H4 (cell line): ENCODE measurements around the gene AAR2. TPM values are rescaled to one million over a fixed set of nuclear protein-coding genes. Genes with fewer than 3 reads are reported as not detected.
A peak's percentile ranks its signal among the peaks of the same experiment; 100 is the strongest.

Experiments
- DNase-seq: peaks from one replicate; pipeline ENCODE4 v3.0.0-alpha.2; 2015; ENCODE audit warnings: low spot score
- total RNA-seq: library from RNA; depleted of rRNA; stranded (reverse); fragments of >200 nt; shearing (Covaris generic); gene quantifications from 2 replicates; pipeline ENCODE4 v1.2.3, GENCODE V29; 2014; rRNA removed

Gene AAR2, protein sequence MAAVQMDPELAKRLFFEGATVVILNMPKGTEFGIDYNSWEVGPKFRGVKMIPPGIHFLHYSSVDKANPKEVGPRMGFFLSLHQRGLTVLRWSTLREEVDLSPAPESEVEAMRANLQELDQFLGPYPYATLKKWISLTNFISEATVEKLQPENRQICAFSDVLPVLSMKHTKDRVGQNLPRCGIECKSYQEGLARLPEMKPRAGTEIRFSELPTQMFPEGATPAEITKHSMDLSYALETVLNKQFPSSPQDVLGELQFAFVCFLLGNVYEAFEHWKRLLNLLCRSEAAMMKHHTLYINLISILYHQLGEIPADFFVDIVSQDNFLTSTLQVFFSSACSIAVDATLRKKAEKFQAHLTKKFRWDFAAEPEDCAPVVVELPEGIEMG
- 19.6 and 27.7 TPM in 2 replicates for total RNA-seq

- DNase-seq, result peak; percentile 66
Observed at GRCh38 chr20:36235892-36236785, at the start of gene AAR2. Gene AAR2 (plus strand): TSS chr20:36236478. CDS start chr20:36239869, 3,391 bp downstream.

DNA sequence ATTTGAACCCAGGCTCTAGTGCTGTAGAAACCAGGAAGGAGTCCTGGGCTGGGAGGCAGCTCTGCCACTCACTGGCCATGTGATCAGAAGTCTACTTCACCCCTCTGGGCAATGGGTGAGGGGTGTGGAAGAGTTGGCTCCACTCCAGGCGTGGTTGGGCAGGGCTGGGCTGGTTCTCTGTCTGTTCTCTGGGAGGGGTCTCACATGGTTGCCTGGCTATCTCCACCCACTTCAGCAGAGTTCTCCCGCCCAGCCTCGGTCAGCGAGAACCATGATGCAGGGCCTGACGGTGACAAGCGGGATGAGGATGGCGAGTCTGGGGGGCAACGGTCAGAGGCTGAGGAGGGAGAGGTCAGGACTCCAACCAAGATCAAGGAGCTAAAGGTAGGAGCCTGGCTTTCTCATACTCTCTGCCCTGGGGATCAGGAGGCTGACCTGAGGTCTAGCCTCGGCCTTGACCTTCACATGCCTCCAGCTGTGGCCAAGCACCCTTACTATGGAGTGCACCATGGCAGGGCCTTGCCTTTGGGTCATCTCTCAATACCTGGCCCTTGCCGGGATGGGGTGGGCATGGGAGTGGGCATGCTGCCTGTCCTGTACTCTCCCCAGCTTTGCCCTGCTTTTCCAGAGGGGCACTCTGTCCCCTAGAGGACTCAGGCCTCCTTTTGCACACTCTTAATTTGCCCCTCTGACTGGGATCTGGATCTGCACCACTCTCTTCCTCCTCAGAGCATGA, 42.1 kb upstream of the AAR2 start:
- DNase-seq, result no peak

GRCh38 chr20:36196676-36197075, 39.6 kb upstream of the AAR2 start:
- no peak for DNase-seq

DNA sequence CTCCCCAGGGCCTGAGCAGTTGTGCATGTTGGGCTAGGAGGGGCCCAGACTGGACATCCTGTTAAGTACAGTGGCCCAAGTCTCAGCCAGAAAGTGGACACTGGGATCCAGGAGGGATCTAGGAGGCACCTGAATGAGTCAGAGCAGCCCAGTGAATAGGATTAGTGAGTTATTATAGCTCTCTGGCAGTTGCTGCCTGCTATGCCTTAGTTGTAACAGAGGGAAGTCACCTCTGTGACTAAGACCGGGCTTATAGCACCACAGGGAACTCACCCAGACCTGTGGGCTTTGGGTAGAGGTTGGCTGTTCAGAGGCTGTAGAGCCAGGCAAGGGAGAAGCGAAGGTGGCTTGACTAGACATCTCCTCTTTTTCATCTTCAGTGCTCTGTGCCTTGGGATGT, 39.0 kb upstream of the AAR2 start:
- DNase-seq, result no peak

DNA sequence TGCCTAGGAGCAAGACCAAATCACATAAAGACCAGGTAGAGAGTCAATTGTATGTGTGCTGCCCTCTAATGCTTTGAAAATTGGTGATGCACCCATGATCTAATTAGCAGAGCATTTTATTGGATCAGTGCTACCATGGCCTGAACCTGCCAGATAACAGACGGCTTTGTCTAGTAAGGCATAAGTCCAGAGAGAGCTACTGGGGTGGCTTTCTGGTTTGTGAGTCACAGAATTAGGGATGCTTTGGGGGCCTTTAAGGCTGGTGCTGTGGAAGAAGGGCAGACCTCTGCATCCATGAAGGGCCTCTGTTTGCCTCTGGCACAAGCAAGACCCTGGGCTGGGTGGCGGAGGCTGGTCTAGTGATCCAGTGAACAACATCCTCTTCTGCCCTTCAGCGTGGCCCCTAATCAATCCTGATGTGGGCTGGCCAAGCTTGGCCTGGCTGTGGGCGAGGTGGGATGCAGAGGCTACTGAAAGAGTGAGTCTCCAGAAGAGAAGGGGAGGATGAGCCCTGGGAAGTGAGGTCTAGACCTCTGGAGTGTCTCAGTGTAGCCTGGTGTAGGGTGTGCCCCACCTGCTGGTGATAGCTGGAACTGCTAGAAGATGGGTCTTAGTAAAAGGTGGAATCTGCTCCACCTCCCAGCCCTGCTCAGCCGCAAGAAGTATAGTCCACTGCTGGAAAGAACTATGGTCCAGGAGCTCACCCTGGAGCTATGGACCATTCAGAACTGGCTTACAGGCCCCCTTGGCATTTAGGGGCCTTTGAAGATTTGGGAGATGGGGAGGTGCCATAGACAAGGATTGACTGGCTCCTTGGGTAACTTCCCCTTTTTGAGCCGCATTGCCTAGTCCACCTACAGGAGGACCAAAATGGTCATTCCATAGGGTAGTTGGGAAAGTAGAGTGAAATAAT, 36.7 kb upstream of the AAR2 start:
- peak; percentile 69 for DNase-seq

DNA sequence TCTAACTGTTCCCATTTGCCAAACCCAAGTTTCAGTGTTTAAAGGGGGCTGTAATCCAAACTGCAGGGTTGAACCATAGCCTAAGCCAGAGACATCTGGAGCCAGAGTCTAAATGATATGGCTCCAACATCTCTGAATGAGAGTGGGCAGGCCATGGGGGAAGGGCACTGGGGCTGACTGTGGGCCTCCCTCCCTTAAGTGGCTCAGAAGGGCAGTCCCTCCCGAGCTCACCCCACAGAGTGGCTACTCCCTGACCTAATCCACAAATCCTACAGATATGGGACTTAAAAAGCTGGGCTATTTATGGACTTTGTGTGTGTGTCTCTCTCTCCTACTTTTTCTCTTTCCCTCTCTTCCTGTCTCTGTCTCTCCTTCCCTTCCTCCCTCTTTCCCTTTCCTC, 35.8 kb upstream of the AAR2 start:
- DNase-seq, result no peak

- no peak for DNase-seq
Observed at GRCh38 chr20:36201198-36201597, 35.1 kb upstream of the AAR2 start.

GRCh38 chr20:36202891-36203338, 33.4 kb upstream of the AAR2 start:
- peak; percentile 50 for DNase-seq

- no peak for DNase-seq
Observed at GRCh38 chr20:36203861-36204260, 32.4 kb upstream of the AAR2 start.

DNA sequence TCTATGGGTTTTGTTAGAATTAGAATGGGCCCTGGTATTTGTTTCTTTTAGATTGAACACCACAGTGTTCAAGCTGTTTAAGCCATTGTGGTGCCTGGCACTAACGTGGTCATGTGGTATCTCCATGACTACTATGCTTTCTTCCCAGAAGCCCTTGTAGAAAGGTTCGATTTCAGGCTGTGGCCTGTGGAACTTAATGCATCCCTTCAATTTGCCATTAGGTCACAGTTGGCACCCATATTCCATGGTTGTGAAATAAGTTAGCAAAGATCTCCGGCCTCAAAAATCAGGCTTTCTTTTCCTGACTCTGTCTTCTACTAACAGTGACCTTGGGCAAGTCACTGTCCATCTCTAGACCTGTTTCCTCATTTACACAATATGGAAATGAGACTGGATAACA, 31.3 kb upstream of the AAR2 start:
- DNase-seq, result no peak

DNA sequence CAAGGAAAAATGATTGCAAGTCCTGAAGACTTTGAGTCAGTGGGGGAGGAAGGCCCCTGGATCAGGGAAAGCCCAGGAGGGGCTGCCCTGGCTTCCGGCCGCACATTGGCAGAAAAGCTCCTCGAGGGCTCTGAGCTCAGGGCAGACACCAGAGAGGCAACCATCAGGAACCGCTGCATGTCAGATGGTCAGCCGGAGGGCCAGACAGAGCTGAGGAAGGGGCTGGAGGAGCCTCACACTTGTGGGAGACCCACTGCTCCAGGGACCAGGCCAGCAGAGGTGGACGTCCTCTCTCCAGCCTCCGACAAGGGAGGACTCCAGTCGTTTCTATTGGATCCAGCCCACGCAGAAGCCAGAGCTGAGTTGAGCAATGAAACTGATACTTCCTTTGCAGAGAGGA, 30.2 kb upstream of the AAR2 start:
- no peak for DNase-seq

DNA sequence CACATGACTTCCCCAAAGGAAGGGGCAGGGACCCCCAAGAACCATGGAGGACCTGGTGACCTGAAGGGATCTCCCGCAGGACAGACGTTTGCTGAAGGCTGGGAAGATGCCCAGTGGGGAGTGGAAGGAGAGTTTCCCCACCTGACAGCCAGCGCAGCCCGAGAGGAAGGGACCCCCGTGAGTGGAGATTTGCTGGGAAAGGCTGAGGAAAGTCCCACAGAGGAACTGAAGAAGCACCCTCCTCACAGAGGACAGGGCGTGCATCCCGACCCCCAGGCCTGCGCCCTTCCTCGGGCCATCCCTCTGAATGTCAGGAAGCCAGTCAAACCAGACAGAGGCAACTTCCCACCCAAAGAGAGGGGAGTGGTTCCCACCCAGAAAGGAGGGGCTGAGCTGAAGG, 29.6 kb upstream of the AAR2 start:
- no peak for DNase-seq

DNA sequence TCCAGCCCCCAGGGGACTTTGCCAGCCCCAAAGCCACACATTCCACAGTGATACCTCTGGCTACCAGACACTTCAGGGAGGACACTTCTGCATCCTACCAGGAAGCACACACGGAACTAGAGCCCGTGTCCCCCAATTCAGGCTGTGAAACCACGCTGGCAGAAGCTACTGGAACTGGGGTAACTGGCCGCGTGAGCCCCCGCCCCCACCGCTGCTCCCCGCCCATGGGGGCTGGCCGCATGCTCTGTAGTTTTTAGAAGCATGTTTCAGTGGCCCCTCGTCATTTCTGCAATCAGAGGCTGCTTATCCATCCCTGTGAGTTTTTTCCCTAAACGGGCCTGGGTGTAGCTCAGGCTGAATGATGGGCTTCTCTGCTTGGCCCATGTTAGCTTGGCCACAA, 28.7 kb upstream of the AAR2 start:
- DNase-seq, result no peak

DNA sequence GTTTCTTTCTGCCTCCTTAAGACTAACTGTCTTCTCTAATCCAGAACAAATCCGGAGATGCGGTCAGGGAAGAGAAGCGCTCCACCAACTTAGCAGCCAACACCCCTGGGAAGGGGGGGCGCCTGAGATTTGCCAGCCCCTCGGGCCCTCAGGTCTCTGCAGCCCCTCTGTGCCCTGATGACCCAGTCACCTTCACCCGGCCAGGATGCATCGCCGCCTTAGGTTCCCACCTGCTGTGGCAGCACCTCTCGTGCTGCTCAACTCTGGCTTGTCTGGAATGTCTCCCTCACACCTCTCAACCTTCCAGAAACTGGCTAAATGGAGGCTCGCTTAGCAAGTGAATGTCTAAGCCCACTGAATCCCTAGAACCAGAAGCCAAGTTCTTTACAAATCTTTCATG, 28.0 kb upstream of the AAR2 start:
- DNase-seq, result no peak

- no peak for DNase-seq
Observed at GRCh38 chr20:36210436-36211021, 25.7 kb upstream of the AAR2 start.

DNA sequence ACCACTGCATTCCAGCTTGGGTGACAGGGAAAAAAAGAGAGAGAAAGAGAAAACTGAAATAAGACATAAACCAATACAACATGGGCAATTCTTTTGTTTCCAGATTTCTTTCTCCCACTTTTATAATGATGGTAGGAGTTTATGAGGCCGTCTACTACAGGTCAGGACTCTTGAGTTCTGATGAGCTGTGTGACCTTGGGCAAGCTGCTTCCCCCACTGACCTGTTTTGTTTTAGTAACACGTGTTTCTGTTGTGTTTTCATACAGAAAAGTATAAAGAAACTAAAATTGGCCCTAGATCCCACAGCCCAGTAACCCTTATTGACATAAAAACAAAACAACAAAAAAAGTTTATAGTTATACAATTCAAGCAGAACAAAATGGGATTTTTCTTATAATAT, 22.9 kb upstream of the AAR2 start:
- DNase-seq, result no peak

DNA sequence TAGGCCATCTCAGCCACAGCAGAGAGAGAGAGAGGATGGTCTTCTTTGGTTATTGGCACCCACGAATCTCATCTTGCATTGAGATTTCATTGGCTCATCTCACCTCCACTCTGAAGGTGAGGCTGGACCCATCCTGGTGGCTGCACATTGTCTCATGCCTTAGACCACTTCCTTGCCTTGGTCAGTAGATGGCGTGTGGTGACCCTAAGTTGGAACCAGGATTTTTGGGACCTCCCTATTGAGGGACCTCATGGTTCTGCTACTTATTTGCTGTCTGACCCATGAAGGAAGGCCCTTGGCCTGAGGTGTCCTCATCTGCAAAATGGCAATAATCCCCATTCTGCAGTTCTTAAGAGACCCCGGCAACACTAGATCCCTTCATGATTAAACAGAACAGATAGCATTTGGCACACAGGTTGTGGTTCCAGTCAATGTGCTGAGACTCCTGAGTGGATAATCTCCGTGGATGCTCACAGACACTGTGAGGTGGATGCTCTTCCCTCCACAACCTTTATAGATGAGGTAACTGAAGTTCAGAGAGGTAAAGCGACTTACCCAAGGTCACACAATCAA, 21.5 kb upstream of the AAR2 start:
- DNase-seq, result peak; percentile 22

- no peak for DNase-seq
Observed at GRCh38 chr20:36215778-36216177, 20.5 kb upstream of the AAR2 start.

- DNase-seq, result no peak
Observed at GRCh38 chr20:36216314-36217025, 19.8 kb upstream of the AAR2 start.

DNA sequence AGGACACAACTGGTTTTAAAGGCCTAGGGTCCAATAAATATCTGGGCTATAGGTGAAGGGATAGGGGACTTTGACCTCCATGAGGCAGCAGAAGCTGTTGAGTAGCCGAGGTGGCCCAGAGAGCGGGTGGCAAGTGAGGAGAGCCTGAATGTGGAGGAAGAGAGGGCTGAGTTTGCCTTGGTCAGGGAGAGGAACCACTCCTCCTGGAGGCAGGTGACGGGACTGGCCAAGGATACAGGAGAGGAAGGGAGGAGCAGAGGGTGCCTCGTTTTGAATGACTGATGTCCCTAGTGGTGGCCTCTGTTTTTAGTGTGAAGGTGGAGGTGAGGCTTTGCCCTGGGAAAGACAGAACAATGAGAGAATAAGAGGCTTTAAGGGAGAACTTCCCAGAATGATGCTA, 19.1 kb upstream of the AAR2 start:
- DNase-seq, result no peak
